A549 (cell line): ENCODE measurements around the gene MTG1. TPM values are rescaled to one million over a fixed set of nuclear protein-coding genes. Genes with fewer than 3 reads are reported as not detected.

ENCODE experiments used
- ATAC-seq, 2 experiments: fragments of 200-7000 bp in 1 of 2; fragments of >200 bp in 1 of 2; cut with Nextera tagmentation in 1 of 2; cut with Tn5 transposase in 1 of 2; 3 replicates each; pipeline versions ENCODE4 v1.8.0 to v1.9.1; 2018 to 2020; ENCODE audit warnings: mild to moderate bottlenecking in 1 of 2, moderate library complexity in 1 of 2
- CTCF ChIA-PET: fragments of 300-600 bp; sonication (Branson Sonifier 250); formaldehyde crosslinking; extraction: SDS; loops from one replicate; lab custom pipeline; 2021; ENCODE audit warnings: antibody characterized with exemption, inconsistent platforms; lab: Yijun Ruan, JAX
- POLR2A ChIA-PET: fragments of 350-600 bp; formaldehyde crosslinking; extraction: SDS; loops from one replicate; lab custom pipeline; 2021; ENCODE audit warnings: antibody characterized with exemption, inconsistent platforms; lab: Yijun Ruan, JAX
- DNase-seq, 2 experiments: peaks; one replicate each; pipeline versions ENCODE4 v3.0.0 to v3.0.0-alpha.2; 2011 to 2016; ENCODE audit warnings: low read depth in 1 of 2, low spot score in 1 of 2
- FAIRE-seq: peaks from 2 replicates; lab custom pipeline; 2011; peaks lifted over from hg19 to GRCh38; lab: Jason Lieb, UNC
- H3K27ac ChIP-seq, 2 experiments: fragments of >200 bp; sonication (Bioruptor Twin); formaldehyde crosslinking; 3 replicates each; pipeline ENCODE4 v1.5.1; 2016 to 2017
- H3K4me1 ChIP-seq: fragments of >200 bp; sonication (Bioruptor Twin); formaldehyde crosslinking; 3 replicates; pipeline ENCODE4 v1.6.1; 2016
- H3K4me2 ChIP-seq: fragments of >200 bp; sonication (Bioruptor Twin); formaldehyde crosslinking; 3 replicates; pipeline ENCODE4 v1.6.1; 2016
- H3K4me3 ChIP-seq: fragments of >200 bp; sonication (Bioruptor Twin); formaldehyde crosslinking; 3 replicates; pipeline ENCODE4 v1.5.1; 2016
- H3K9me3 ChIP-seq: fragments of >200 bp; sonication (Bioruptor Twin); formaldehyde crosslinking; 3 replicates; pipeline ENCODE4 v1.6.1; 2016
- ATOH8 ChIP-seq: fragments of 250-450 bp; sonication (Bioruptor Pico); IDR thresholded peaks from 2 replicates; pipeline ENCODE4 v1.5.0; 2020; ENCODE audit warnings: low read depth, mild to moderate bottlenecking, moderate library complexity
- BCL3 ChIP-seq: fragments of >200 bp; sonication (Bioruptor Twin); formaldehyde crosslinking; IDR thresholded peaks from 3 replicates; pipeline ENCODE4 v1.6.1; 2016
- BHLHE40 ChIP-seq: IDR thresholded peaks from 2 replicates; pipeline ENCODE4 v1.6.1; 2012; ENCODE audit warnings: low read depth, low read length, inconsistent platforms
- CBX8 ChIP-seq: fragments of 200-600 bp; sonication (generic); IDR thresholded peaks from 2 replicates; pipeline ENCODE4 v1.6.1; 2016
- CEBPB ChIP-seq, 2 experiments: fragments of >200 bp in 1 of 2; sonication (Bioruptor Twin) in 1 of 2; formaldehyde crosslinking in 1 of 2; IDR thresholded peaks; 2 replicates each; pipeline ENCODE4 v1.6.1; 2012 to 2016
- CHD2 ChIP-seq: fragments of 150-350 bp; IDR thresholded peaks from 2 replicates; pipeline ENCODE4 v1.6.1; 2014; ENCODE audit warnings: low read length; ENCODE audit not compliant: partially characterized antibody
- CTCF ChIP-seq: fragments of >200 bp; sonication (Bioruptor Twin); formaldehyde crosslinking; IDR thresholded peaks from 3 replicates; pipeline ENCODE4 v1.5.1; 2016
- E2F6 ChIP-seq: IDR thresholded peaks from 2 replicates; pipeline ENCODE4 v1.6.1; 2012; ENCODE audit warnings: low read depth, borderline replicate concordance
- EHMT2 ChIP-seq: fragments of 200-600 bp; sonication (generic); IDR thresholded peaks from 2 replicates; pipeline ENCODE4 v1.6.1; 2016; ENCODE audit warnings: antibody characterized with exemption, low read depth, mild to moderate bottlenecking, moderate library complexity
- ELK1 ChIP-seq: fragments of 150-350 bp; IDR thresholded peaks from 2 replicates; pipeline ENCODE4 v1.6.1; 2014; ENCODE audit warnings: low read depth, mild to moderate bottlenecking, low read length
- EP300 ChIP-seq, 2 experiments: fragments of >200 bp; sonication (Bioruptor Twin); formaldehyde crosslinking; IDR thresholded peaks; 2 replicates in 1 of 2; 3 replicates in 1 of 2; pipeline ENCODE4 v1.6.1; 2016 to 2017
- ESRRA ChIP-seq: fragments of 150-350 bp; IDR thresholded peaks from 2 replicates; pipeline ENCODE4 v1.6.1; 2014; ENCODE audit warnings: mild to moderate bottlenecking, low read length, borderline replicate concordance
- FOSL2 ChIP-seq, 2 experiments: fragments of 450-650 bp in 1 of 2; fragments of >200 bp in 1 of 2; sonication (Bioruptor Twin) in 1 of 2; formaldehyde crosslinking; IDR thresholded peaks; 2 replicates each; pipeline versions ENCODE4 v1.5.0 to v1.6.1; 2016 to 2020; ENCODE audit warnings: mild to moderate bottlenecking in 1 of 2, moderate library complexity in 1 of 2
- GATA3 ChIP-seq: IDR thresholded peaks from 2 replicates; pipeline ENCODE4 v1.6.1; 2012; ENCODE audit warnings: borderline replicate concordance
- HEYL ChIP-seq: fragments of 250-450 bp; sonication (Bioruptor Pico); IDR thresholded peaks from 2 replicates; pipeline ENCODE4 v1.8.0; 2021; ENCODE audit warnings: mild to moderate bottlenecking, moderate library complexity
- HOXB5 ChIP-seq: fragments of 250-450 bp; sonication (Bioruptor Pico); IDR thresholded peaks from 2 replicates; pipeline ENCODE4 v1.5.0; 2020; ENCODE audit warnings: mild to moderate bottlenecking, moderate library complexity
- JUNB ChIP-seq: fragments of >200 bp; sonication (Bioruptor Twin); formaldehyde crosslinking; IDR thresholded peaks from 2 replicates; pipeline ENCODE4 v1.6.1; 2016
- MAFK ChIP-seq: fragments of 450-650 bp; IDR thresholded peaks from 2 replicates; pipeline ENCODE4 v1.6.1; 2014; ENCODE audit not compliant: partially characterized antibody
- MAX ChIP-seq: IDR thresholded peaks from 2 replicates; pipeline ENCODE4 v1.6.1; 2012
- MYC ChIP-seq: IDR thresholded peaks from 2 replicates; pipeline ENCODE4 v1.6.1; 2012; ENCODE audit warnings: mild to moderate bottlenecking, inconsistent platforms, low read length, improper control_type of control experiment, borderline replicate concordance
- NFE2L2 ChIP-seq: fragments of 150-350 bp; conservative IDR thresholded peaks from 2 replicates; pipeline ENCODE4 v1.6.1; 2014; ENCODE audit warnings: low read length
- NR3C1 ChIP-seq: fragments of >200 bp; sonication (Bioruptor Twin); formaldehyde crosslinking; IDR thresholded peaks from 3 replicates; pipeline ENCODE4 v1.6.1; 2017
- PHF8 ChIP-seq: fragments of 200-600 bp; sonication (generic); IDR thresholded peaks from 2 replicates; pipeline ENCODE4 v1.6.1; 2016; ENCODE audit warnings: low read depth, mild to moderate bottlenecking, antibody characterized with exemption, moderate library complexity, borderline replicate concordance
- RAD21 ChIP-seq, 2 experiments: fragments of >200 bp in 1 of 2; sonication (Bioruptor Twin) in 1 of 2; formaldehyde crosslinking in 1 of 2; IDR thresholded peaks in 1 of 2; conservative IDR thresholded peaks in 1 of 2; 2 replicates in 1 of 2; 3 replicates in 1 of 2; pipeline ENCODE4 v1.6.1; 2012 to 2018; ENCODE audit warnings: inconsistent platforms in 1 of 2
- RARB ChIP-seq: fragments of 250-450 bp; sonication (Bioruptor Pico); IDR thresholded peaks from 2 replicates; pipeline ENCODE4 v1.8.0; 2021; ENCODE audit warnings: mild to moderate bottlenecking, moderate library complexity
- RNF2 ChIP-seq: fragments of 200-600 bp; sonication (generic); IDR thresholded peaks from 2 replicates; pipeline ENCODE4 v1.6.1; 2016; ENCODE audit warnings: low read depth, mild to moderate bottlenecking, antibody characterized with exemption, moderate library complexity, borderline replicate concordance
- SMC3 ChIP-seq: fragments of >200 bp; sonication (Bioruptor Twin); formaldehyde crosslinking; IDR thresholded peaks from 3 replicates; pipeline ENCODE4 v1.6.1; 2018; ENCODE audit warnings: inconsistent platforms
- SREBF2 ChIP-seq: fragments of 450-650 bp; IDR thresholded peaks from 2 replicates; pipeline ENCODE4 v1.6.1; 2014; ENCODE audit warnings: mild to moderate bottlenecking, moderate library complexity
- ZFP36 ChIP-seq: fragments of 450-650 bp; IDR thresholded peaks from 2 replicates; pipeline ENCODE4 v1.6.1; 2014; ENCODE audit warnings: borderline replicate concordance; ENCODE audit not compliant: partially characterized antibody
- ZSCAN20 ChIP-seq: fragments of 250-450 bp; sonication (Bioruptor Pico); IDR thresholded peaks from 2 replicates; pipeline ENCODE4 v1.8.0; 2022; ENCODE audit warnings: mild to moderate bottlenecking, moderate library complexity
- WGBS: methylation state at CpG from one replicate; pipeline ENCODE4 v1.1.6; 2017; ENCODE audit errors: missing lambda C conversion rate; 5-methylcytosine and 5-hydroxymethylcytosine counted together
- polyA plus RNA-seq, 4 experiments: library from polyadenylated mRNA; depleted of rRNA in 3 of 4; stranded (reverse); fragments of >200 nt; fragmentation: RNase III in 1 of 4; extraction: RNeasy Plus Mini Kit Qiagen cat#74134 plus additional on column Dnase treatment in 1 of 4; gene quantifications; 2 replicates in 3 of 4; 3 replicates in 1 of 4; pipeline ENCODE4 v1.2.3, GENCODE V29; 2011 to 2017

The MTG1 gene
- polyA plus RNA-seq, 2 of the 4 experiments (the other 2 are of a cell fraction): 60.3 to 67.2 TPM

GRCh38 chr10:133361227-133361626 lies 32.7 kb upstream of the MTG1 start:
- no peak overlapping the region for H3K27ac ChIP-seq
- no peak overlapping the region for H3K4me3 ChIP-seq
- 80% methylated on average over 5 of the region's 5 CpGs for WGBS
- H3K9me3 ChIP-seq: no peaks in the 10 kb centered on the region
- ChIA-PET CTCF (interaction anchor here (0.5 to 2.5 kb wide), 3 partner anchors 8 to 32 kb away, joined by 3 to 13 read pairs (median 7); no protein-coding TSS in a partner anchor), POLR2A (interaction anchor here (0.8 to 1.7 kb wide), 3 partner anchors 12 to 37 kb away, joined by 3 to 8 read pairs (median 4); partner anchors contain the start of genes ECHS1 and PAOX)
- FAIRE-seq: no peak
- no peak for DNase-seq
- ATAC-seq: no peak
- TF ChIP-seq NFE2L2 (no peak), CEBPB (IDR thresholded peaks at IDR 0.05) (no peak), SMC3 (no peak), JUNB (no peak), RAD21 (conservative IDR thresholded peaks at IDR 0.05 in 1 of 2, IDR thresholded peaks at IDR 0.05 in 1 of 2) (no peak), BCL3 (no peak), CTCF (no peak), EP300 (IDR thresholded peaks at IDR 0.05) (no peak), BHLHE40 (no peak), MAFK (no peak), EHMT2 (no peak), E2F6 (no peak), FOSL2 (IDR thresholded peaks at IDR 0.05) (no peak), FOSL2 (CRISPR knock-in tag; IDR thresholded peaks at IDR 0.05) (no peak), RARB (no peak), PHF8 (no peak), ZFP36 (no peak), GATA3 (no peak)
- H3K4me2 ChIP-seq: no peak overlapping the region
- peaks cover 10% of the 10 kb centered on the region; the same call in 1 of the 3 replicates for H3K4me1 ChIP-seq

- Histone ChIP-seq H3K9me3 (no peaks in the 10 kb centered on the region), H3K4me1 (peaks cover 6% of the 10 kb centered on the region; the same call in 1 of the 3 replicates), H3K27ac (no peak overlapping the region), H3K4me2 (no peak overlapping the region), H3K4me3 (no peak overlapping the region)
- no peak for ATAC-seq
- FAIRE-seq: no peak
- POLR2A ChIA-PET: interaction anchor here (1.7 kb wide), 1 partner anchor 11 kb away, joined by 8 read pairs; the partner anchor contains the start of gene ECHS1
- CTCF ChIA-PET: interaction anchor here (2.0 to 2.5 kb wide), 3 partner anchors 8 to 54 kb away, joined by 6 to 13 read pairs (median 7); no protein-coding TSS in a partner anchor
- DNase-seq: no peak
- 87% methylated on average over 18 of the region's 18 CpGs for WGBS
- TF ChIP-seq CBX8: no peak
- TF ChIP-seq MAX: no peak
- no peak for TF ChIP-seq ATOH8 (CRISPR knock-in tag)
- TF ChIP-seq SREBF2: no peak
- no peak for TF ChIP-seq HOXB5 (CRISPR knock-in tag)
- no peak for TF ChIP-seq RNF2
- TF ChIP-seq GATA3: no peak
- no peak for TF ChIP-seq NR3C1
- no peak for TF ChIP-seq MYC
- TF ChIP-seq CHD2: no peak
- TF ChIP-seq ESRRA: no peak
- no peak for TF ChIP-seq JUNB
- TF ChIP-seq ELK1: no peak
- no peak for TF ChIP-seq CEBPB (IDR thresholded peaks at IDR 0.05)
- TF ChIP-seq BCL3: no peak
- TF ChIP-seq ZSCAN20 (CRISPR knock-in tag): no peak
- no peak for TF ChIP-seq HEYL (CRISPR knock-in tag)
- no peak for TF ChIP-seq EHMT2
Observed at GRCh38 chr10:133361773-133362441, 32.0 kb upstream of the MTG1 start.
